ENCODE measurements around the gene ARID5B.

Gene ARID5B

GRCh38 chr10:61941202-61941681, 39.7 kb downstream of the ARID5B start:
- DNase-seq (ENCODE audit: low read depth), result no peak

GRCh38 chr10:61942604-61943461, 41.3 kb downstream of the ARID5B start:
- peak; percentile 77 for DNase-seq (ENCODE audit: low read depth)

DNA sequence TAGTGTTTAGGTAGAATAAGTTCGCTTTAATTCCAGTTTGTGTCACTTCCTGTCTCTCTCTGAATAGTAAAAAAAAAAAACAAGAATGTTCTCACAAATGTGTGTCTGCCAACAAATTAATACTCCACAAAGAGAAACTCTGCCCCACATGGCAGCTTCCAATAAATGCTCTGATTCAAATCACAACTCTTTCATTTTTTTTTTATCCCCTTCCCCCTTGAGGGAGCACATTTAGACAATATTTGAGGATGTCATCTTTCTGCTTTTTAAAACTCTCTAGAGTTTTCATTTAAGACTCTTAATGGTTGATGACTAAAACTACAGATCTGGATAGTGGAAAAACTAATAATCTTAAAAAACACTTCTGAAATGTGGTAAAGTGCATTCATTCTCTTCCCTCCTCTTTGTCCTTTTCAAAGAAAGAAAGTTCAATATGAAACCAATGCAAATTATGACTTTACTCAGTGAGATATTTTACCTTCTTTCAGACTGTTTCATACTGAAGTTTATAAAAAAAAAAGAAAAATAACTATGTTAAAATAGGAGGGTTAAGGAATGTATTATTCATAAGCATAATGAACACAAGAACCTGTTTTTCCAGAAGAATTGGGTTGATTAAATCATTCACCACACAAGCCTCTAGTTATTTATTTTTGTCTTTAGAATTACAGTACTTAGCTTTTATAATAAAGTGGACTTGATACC, 42.3 kb downstream of the ARID5B start:
- peak; percentile 71 for DNase-seq (ENCODE audit: low read depth)

DNA sequence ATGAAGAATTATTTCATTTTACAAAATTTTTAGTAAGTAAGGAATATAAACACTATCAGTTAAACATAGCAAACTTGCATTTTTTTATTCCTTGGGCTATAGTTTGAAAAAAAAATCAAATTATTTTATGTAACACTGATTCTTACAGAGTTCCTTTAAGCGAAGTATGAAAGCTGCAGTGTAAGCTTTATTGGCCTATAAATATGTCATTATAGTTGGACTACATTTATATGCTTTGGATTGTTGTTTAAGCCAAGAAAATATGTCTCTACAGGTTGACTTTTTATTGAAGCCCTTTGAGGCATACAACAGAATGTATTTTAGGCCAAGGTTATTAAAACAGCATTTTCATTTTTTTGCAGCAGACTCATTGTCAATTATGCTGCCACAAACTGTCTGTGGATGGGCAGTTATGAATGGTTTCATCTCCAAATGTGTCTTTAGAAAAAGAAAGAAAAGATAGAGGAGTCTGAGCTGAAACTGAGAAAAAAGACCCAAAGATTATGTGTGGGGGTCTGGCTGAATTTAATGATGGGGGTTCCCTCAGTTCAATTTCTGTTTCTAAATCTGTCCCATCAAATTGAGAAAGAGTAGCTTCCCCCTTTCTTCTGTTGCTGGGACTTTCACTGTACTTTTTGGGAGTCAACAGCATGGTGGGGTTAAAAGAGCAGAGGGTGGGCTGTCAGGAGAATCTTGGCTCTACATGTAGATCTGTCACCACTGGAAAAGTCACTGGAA, 43.1 kb downstream of the ARID5B start:
- DNase-seq (ENCODE audit: low read depth), result no peak

- DNase-seq (ENCODE audit: low read depth), result no peak
Observed at GRCh38 chr10:61949687-61950086, 48.2 kb downstream of the ARID5B start.

DNA sequence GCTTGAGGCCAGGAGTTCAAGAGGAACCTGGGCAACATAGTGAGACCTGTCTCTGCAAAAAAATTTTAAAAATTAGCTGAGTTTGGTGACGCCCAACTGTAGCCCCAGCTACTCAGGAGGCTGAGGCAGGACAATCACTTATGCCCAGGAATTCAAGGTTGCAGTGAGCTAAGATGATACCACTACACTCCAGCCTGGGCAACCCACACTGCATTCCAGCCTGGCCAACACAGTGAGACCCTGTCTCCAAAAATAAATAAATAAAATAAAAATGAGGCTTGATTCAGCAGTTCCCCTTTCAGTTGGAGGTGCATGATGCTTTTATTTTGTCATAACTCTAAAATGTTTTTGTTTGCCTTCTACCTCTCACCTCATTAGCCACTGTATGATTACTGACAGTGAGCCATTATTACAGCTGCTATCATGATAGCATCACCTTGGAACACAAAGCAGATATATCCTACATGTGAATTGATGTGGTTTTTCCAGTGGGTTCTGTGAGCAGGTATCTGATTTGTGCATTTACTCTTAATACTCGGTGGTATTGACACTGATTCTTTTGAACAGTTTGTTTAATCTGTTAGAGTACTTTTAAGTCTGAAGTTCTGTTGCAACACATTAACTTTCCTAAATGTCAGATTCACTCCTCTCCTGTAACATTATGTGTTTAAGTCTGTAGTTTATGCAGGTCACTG, 49.1 kb downstream of the ARID5B start:
- DNase-seq (ENCODE audit: low read depth), result no peak

DNA sequence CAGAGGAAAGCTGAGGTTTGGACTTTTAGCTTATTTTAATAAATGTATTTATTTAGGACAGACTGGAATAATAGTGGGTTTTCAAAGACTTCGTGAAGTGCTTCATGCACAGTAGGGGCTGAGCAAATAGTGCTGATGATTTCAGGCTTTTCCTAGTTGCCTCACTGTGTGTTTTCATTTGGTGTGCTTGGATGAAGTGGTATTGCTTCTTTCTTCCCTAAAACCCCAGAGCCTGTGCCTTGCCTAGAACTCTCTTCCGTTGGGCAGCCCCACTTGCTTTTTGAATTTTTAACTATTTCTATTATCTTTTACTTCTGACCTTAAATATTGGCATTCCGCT, 49.6 kb downstream of the ARID5B start:
- DNase-seq (ENCODE audit: low read depth), result no peak

GRCh38 chr10:61952028-61952674, 50.7 kb downstream of the ARID5B start:
- DNase-seq (ENCODE audit: low read depth), result no peak

GRCh38 chr10:61953183-61953582, 51.7 kb downstream of the ARID5B start:
- no peak for DNase-seq (ENCODE audit: low read depth)

DNA sequence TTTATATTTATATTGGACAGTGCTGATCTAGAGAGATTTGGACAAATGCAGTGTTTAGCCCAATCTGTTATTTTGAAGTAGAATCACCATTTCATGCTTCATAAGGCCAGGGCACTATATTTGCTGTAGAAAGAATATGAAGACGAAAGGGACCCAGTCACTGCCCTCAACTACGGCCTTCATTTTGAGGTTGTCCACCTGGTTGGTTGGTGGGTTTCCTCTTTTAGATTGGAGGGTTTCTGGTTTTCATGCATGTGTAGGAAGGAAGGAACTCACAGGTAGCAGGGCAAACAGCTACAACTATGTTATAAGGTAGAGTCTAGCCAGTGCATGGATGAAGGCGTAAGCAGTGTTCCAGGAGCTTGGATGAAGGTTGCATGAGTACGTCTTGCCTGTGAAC, 56.3 kb downstream of the ARID5B start:
- DNase-seq (ENCODE audit: low read depth), result no peak

DNA sequence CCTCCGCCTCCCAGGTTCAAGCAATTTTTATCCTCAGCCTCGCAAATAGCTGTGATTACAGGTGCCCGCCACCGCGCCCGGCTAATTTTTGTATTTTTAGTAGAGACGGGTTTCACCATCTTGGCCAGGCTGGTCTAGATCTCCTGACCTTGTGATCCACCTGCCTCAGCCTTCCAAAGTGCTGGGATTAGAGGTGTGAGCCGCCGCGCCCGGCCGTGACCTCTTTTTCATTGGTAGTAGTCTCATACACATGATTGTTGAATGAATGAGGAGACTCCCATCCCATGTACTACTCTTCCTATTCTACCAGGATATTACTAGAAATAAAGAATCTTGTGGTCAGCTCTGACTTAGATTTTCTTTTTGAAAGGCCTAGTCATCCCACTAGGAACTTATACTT, 56.8 kb downstream of the ARID5B start:
- no peak for DNase-seq (ENCODE audit: low read depth)

DNA sequence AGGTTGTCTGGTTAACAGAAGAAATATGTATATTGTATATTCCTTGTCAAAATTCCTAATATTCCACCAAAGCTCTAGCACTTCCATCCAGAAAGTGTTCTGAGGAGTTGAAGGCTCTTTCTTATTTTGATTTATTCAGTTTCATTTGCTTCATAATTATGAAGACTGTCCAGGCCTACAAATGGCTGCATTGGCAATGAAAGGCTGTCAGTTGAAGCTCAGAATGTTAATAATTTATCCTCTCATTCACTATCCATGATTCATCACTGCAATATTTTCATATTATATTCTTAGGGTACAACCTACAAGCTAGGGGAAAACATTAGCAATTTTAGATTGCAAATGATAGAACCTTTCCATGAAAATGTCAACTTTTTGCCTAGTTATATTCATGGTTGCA, 57.3 kb downstream of the ARID5B start:
- no peak for DNase-seq (ENCODE audit: low read depth)

DNA sequence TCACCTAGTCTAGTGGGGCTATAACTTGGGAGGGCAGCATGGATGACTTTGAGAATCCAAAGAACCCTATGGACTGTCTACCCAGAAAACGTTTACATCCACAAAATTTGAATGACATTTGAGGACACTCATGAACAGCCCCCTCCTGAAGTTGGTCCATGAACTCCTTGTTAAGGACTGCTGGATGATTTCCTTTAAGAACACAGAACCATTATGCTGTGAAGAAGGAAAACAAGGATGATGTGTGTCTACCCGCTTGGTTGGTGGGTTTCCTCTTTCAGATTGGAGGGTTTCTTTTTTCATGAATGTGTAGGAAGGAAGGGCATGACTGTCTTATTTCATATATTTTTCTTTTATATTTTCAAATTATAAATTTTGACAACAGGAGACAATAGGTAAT, 58.3 kb downstream of the ARID5B start:
- no peak for DNase-seq (ENCODE audit: low read depth)

DNA sequence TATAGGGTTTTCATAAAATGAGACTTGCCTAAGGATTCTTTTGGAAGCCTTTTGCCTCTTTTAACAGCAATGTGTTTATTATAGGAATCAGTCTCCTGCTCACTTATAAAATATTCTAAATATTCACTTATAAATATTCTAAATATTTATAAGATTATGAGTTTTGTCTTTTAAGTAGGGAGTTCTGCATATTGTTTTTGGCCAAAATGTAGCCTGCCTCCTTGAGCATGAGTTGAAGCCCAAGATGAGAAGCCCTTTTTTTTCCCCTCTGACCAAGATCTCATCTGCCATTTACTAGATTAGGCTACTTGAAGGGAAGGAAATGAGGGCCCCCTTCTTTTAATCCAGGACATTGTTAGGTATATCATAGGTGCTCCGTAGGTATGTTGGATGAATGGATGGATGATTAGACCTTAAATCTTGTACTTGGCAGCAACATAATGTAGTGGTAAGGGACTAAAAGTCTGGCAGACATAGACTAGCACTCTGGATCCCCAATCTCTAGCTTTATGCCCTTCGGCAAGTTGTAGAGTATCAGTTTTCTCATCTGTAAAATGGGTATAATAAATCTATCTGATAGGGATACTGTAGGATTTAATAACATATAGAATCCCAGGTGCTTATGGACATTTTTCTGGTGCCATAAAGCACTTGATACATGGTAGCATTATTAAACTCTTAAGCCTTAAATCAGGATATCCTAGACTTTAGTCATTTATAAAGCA, 59.1 kb downstream of the ARID5B start:
- DNase-seq (ENCODE audit: low read depth), result peak; percentile 63

GRCh38 chr10:61961278-61961677, 59.8 kb downstream of the ARID5B start:
- DNase-seq (ENCODE audit: low read depth), result no peak

DNA sequence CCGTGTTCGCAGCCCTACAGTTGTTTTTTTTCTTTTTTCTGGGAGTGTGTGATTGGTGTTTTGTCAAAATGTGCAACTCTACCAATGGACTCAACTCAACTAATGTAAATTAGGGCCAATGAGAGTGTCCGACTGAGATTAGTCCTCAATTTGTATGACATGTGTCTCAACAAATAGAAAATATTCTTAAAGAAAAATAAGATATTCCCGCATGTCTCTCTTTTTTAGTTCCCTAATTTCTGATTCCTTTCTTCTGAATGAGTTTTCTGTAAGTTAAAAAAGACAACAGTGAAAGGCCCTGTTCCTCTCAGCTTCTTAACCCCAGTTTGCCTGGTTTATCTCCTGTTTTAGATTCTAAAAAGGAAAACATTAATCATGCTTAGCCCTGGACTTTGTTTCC, 61.5 kb downstream of the ARID5B start:
- DNase-seq (ENCODE audit: low read depth), result no peak

DNA sequence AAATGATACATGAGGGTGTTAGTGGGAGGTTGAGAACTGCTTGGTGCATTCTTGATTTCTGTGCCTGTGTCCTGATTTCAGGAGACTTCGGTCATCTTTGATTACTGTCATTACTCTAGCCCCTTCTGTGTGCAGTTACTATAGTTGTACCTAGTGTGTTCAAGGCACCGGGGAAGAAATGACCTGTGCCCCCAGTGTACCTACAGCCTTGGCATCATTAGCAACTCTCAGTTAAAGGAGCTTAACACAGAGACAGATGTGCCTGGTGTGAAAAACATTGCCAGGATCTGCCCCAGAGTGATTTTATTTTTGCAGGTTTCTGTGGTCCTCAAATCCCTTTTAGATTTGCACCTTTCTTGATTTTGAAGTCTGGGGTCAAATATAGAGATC, 62.2 kb downstream of the ARID5B start:
- no peak for DNase-seq (ENCODE audit: low read depth)

- peak; percentile 55 for DNase-seq (ENCODE audit: low read depth)
Observed at GRCh38 chr10:61964059-61964709, 62.7 kb downstream of the ARID5B start.

- DNase-seq (ENCODE audit: low read depth), result no peak
Observed at GRCh38 chr10:61964949-61965702, 63.6 kb downstream of the ARID5B start.

Data from EH (cell line).